NCI-H1694 treated with DMSO at 0.1 percent for 48 hours (cell line): ENCODE results near the gene GNA12.
"Not testable (repeated sequence)": the region's sequence is repeated elsewhere in the genome, so short reads cannot be mapped to it uniquely, and the experiment has no call there.

Experiments used
- DNase-seq: peaks from one replicate; lab custom pipeline; 2025; lab: John Stamatoyannopoulos, UW

GNA12 gene

DNA sequence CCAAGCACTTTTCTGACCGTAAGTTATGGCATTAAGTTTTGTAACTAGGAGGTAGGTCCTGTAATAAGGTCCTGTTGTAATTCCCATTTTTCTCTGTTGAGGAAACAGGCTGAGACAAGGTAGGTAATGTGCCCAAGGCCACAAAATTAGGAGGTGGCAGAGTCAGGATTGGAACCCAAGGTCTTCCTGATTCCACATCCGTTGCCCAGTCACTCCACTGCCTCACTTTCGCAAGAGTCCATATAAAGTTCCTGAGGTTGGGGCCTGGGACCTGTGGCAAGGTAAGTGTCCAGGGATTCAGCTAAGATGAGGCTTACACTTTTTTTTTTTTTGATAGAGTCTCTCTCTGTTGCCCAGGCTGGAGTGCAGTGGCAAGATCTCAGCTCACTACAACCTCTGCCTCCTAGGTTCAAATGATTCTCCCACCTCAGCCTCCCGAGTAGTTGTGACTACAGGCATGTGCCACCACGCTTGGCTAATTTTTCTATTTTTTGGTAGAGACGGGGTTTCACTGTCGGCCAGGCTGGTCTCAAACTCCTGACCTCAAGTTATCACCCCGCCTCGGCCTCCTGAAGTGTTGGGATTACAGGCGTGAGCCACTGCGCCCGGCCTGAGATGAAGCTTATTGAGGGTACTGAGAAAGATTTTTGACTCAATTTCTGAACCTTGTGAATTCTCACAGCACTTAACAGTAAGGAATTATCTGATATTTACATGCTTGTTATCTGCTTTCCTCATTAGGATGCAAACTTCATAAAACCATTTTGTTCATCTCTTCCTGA lies 20.3 kb upstream of the GNA12 start:
- no peak for DNase-seq

- DNase-seq, result no peak
Observed at GRCh38 chr7:2863461-2864066, 19.5 kb upstream of the GNA12 start.

GRCh38 chr7:2862831-2863361 lies 18.8 kb upstream of the GNA12 start:
- DNase-seq, result no peak

DNA sequence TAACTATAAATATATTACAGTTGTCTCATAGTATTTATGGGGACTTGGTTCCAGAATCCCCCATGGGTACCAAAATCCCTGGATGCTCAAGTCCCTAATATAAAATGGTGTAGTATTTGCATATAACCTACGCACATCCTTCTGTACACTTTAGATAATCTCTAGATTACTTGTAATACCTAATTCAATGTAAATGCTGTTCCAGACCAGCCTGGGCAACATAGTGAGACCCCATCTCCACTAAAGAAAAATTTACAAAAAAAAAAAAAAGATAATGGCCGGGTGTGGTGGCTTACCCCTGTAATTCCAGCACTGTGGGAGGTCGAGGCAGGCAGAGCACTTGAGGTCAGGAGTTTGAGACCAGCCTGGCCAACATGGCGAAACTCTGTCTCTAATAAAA lies 17.4 kb upstream of the GNA12 start:
- no peak for DNase-seq

DNA sequence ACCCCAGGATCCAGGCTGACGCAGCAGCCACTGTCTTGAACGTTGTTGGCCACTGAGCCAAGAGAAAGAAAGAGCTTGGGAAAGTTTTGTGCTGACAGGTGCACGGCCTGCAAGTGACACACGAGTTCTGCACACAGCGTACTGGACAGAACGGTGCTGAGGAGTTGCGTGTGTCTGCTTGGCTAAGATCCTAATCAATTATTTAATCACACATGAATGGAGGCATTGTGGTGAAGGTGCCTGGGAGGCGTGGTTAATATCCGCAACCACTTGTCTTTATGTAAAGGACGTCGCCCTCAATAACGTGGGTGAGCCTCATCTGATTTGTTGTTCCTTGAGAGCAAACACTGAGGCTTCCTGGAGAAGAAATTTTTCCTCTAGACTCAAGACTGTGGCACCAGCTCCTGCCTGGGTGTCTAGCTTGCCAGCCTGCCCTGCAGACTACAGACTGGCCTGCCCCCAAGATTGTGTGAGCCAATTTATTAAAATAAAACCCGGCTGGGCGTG lies 16.6 kb upstream of the GNA12 start:
- no peak for DNase-seq

GRCh38 chr7:2859952-2860351 lies 15.8 kb upstream of the GNA12 start:
- DNase-seq, result no peak

DNA sequence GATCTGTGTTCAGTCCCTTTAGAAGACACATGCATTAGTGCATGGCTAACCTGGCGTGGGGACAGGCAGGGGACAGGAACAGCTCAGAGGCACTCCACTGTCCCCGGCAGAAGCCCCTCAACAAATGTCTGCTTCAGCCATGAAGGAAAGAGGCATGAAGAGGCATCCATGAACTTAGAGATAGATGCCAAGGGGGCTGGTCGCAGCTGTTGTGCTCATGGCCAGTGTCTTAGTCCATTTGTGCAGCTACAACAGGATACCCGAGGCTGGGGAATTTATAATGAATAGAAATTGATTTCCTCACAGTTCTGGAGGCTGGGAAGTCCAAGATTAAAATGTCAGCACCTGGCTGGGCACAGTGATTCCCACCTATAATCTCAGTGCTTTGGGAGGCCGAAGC lies 14.5 kb upstream of the GNA12 start:
- DNase-seq, result no peak

DNA sequence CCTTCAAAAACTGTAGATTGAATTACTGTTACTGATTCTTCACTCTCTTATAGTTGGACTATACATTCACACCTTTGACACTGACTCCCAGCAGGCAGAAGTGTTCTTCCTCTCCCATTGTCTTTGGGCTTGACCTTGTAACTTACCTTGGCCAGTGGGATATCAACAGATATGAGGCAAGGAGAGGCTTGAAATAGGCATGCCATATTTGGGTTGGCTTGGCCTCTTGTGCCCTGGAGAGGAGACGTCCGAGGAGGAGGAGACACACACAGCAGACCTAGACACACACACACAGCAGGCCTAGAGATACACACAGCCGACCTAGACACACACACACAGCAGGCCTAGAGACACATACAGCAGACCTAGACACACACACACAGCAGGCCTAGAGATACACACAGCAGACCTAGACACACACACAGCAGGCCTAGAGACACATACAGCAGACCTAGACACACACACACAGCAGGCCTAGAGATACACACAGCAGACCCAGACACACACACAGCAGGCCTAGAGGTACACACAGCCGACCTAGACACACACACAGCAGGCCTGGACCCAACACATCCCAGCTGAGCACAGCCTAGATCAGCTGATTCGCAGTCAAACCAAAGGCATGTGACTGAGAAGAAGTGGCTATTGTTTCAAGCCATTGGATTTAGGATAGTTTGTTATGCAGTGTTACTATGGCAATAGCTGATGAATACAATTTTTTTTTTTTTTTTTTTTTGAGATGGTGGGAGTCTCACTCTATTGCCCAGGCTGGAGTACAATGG lies 12.5 kb upstream of the GNA12 start:
- DNase-seq, result no peak

DNA sequence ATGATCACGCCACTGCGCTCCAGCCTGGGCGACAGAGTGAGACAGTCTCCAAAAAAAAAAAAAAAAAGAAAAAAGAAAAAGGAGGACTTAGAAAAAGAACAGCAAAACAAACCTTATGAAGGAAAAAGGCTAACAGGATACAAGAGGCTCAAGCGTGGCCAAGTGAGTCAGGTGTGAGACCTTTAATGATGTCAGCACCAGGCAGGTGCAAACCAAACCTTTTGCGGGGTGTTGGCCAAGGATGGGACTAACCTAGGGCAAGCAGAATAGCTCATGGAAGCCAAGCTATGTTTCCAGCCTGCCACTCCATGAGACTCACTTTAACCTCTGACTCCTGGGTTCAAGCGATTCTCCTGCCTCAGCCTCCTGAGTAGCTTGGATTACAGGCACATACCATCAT lies 11.3 kb upstream of the GNA12 start:
- no peak for DNase-seq

- not testable (repeated sequence) for DNase-seq
Observed at GRCh38 chr7:2853552-2853951, 9.4 kb upstream of the GNA12 start.

GRCh38 chr7:2853147-2853546 lies 9.0 kb upstream of the GNA12 start:
- no peak for DNase-seq

GRCh38 chr7:2851497-2851896 lies 7.4 kb upstream of the GNA12 start:
- no peak for DNase-seq

- DNase-seq, result no peak
Observed at GRCh38 chr7:2849941-2850766, 6.0 kb upstream of the GNA12 start.

DNA sequence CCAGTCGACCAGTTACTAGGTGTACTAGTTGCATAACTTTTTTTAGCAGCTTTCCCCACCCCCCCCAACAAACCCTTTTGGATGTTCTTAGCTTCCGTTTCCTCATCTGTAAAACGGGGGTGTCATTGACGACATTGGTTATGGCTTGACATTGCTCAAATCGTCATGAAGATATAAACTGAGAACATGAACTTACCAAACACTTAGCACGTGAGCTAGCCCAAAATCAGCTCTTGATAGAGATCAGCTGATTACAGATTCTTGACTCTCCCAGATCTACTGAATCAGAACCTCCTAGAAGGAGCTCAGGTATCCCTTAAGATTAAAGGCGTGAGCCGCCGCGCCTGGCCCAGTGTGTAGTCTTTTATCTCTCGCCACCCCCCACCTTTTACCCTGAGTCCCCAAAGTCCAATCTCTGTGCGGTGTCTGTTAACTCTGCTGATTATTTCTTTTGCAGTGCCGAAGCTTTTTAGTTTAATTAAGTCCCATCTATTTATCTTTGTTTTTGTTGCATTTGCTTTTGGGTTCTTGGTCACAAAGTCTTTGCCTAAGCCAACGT lies 1.0 kb upstream of the GNA12 start:
- no peak for DNase-seq

GRCh38 chr7:2843711-2844152 lies 376 bp downstream of the GNA12 start:
- no peak for DNase-seq

GRCh38 chr7:2843191-2843685 lies 870 bp downstream of the GNA12 start:
- DNase-seq, result no peak

DNA sequence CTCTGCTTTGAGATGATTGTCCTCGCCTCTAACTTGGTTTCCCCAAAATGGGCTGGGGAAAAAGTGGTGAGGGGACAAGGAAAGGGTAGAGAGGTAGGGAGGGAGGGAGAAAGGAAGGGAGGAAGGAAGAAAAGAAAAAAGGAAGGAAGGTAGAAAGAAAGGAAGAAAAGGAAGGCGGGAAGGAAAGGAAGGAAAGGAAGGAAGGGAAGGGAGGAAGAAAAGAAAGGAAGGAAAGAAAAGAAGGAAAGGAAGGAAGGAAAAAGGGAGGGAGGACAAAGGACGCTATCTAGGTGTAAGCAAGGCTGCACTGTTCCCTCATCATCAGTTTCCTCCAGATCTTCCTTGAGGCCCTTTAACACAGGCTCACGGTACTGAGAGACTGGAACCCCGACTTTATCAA lies 2.2 kb downstream of the GNA12 start:
- DNase-seq, result no peak

- no peak for DNase-seq
Observed at GRCh38 chr7:2840458-2840857, 3.6 kb downstream of the GNA12 start.

DNA sequence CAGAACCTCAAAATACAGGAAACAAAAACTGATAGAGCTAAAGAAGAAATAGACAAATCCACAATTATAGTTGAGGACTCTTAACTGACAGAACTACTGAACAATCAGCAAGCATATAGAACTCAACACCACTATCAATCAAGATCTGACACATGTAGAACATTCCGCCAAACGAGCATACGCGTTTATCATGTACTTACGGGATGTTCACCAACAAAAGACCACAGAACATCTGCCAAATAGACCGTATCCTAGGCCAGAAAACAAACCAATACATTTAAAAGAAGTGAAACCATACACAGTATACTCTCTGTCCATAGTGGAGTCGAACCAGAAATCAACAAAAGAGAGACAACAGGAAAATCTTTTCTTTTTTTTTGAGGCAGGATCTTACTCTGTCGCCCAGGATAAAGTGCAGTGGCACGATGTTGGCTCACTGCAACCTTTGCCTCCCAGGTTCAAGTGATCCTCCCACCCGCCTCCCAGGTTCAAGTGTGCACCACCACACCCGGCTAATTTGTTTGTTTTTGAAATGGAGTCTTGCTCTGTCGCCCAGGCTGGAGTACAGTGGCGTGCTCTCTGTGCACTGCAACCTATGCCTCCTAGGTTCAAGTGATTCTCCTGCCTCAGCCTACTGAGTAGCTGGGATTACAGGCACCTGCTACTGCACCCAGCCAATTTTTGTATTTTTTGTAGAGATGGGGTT lies 5.1 kb downstream of the GNA12 start:
- DNase-seq, result no peak

DNA sequence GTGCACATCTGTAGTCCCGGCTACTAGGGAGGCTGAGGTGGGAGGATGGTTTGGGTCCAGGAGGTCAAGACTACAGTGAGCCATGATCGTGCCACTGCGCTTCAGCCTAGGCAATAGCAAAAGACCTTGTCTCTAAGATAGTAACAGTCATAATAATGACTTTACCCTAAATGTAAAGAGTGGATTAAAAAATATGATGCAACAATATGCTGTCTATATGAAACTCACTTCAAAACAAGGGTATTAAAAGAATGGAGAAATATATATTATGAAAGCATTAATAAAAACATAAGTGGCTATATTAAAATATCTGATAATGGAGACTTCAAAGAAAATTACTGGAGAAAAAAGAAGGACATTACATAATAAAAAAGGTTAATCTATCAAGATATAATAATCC lies 5.7 kb downstream of the GNA12 start:
- no peak for DNase-seq

- no peak for DNase-seq
Observed at GRCh38 chr7:2837496-2837895, 6.6 kb downstream of the GNA12 start.
